ENCODE data around the gene GNAQ.

GNAQ gene

GRCh38 chr9:77825361-77825760, 206.2 kb downstream of the GNAQ start:
- H2AFZ ChIP-seq (ENCODE audit: low read depth, low read length): no peak overlapping the region
- no peak overlapping the region for H3K27ac ChIP-seq (ENCODE audit: low read length, poor library complexity, severe bottlenecking)
- no peak overlapping the region for H2BK15ac ChIP-seq (ENCODE audit: low read depth, poor library complexity, severe bottlenecking)
- H2BK5ac ChIP-seq (ENCODE audit: low read depth, low read length, poor library complexity, severe bottlenecking): no peak overlapping the region
- no peak overlapping the region for H3K4ac ChIP-seq (ENCODE audit: low read depth in 1 of 2, low read length in 2 of 2)
- 96% methylated on average over 4 of the region's 4 CpGs for WGBS
- no peak overlapping the region for H3K9ac ChIP-seq (ENCODE audit: low read length)
- H2BK120ac ChIP-seq (ENCODE audit: low read depth, low read length): no peak overlapping the region
- no peak overlapping the region for H3K4me2 ChIP-seq (ENCODE audit: low read length, poor library complexity, severe bottlenecking)
- H4K8ac ChIP-seq (ENCODE audit: low read length): no peak overlapping the region
- H4K91ac ChIP-seq (ENCODE audit: low read length): no peak overlapping the region
- no peak overlapping the region for H3K18ac ChIP-seq (ENCODE audit: low read depth in 1 of 2, low read length in 2 of 2)
- H2AK5ac ChIP-seq (ENCODE audit: low read length, severe bottlenecking): no peak overlapping the region
- H3K79me1 ChIP-seq (replicated peaks; ENCODE audit: low read length, poor library complexity, severe bottlenecking): peaks cover 19% of the 10 kb centered on the region
- DNase-seq: no peak
- peaks cover 2% of the 10 kb centered on the region for H3K4me1 ChIP-seq (ENCODE audit: control insufficient read depth, insufficient read depth, low read depth, low read length)
- no peak overlapping the region for H3K23ac ChIP-seq (ENCODE audit: low read length in 2 of 2)
- no peaks in the 10 kb centered on the region for H3K36me3 ChIP-seq (ENCODE audit: control insufficient read depth in 1 of 2, insufficient read depth in 2 of 2, low read depth in 1 of 2, low read length in 2 of 2)
- H3K9me3 ChIP-seq (ENCODE audit: control insufficient read depth, low read length): no peaks in the 10 kb centered on the region
- H3K14ac ChIP-seq (ENCODE audit: low read length in 2 of 2): peak overlapping the region in 1 of 2 experiments; percentile 87
- no peak overlapping the region for H3K4me3 ChIP-seq (ENCODE audit: insufficient read depth in 1 of 2, low read depth in 1 of 2, low read length in 2 of 2)
- no peak overlapping the region for H2BK12ac ChIP-seq (ENCODE audit: low read length in 2 of 2)
- H3K27me3 ChIP-seq (ENCODE audit: control insufficient read depth in 1 of 2, insufficient read depth in 1 of 2, low read length in 2 of 2): no peaks in the 10 kb centered on the region

- Histone ChIP-seq H3K4ac (ENCODE audit: low read depth in 1 of 2, low read length in 2 of 2) (no peak overlapping the region), H3K4me2 (ENCODE audit: low read length, poor library complexity, severe bottlenecking) (no peak overlapping the region), H2BK5ac (ENCODE audit: low read depth, low read length, poor library complexity, severe bottlenecking) (no peak overlapping the region), H3K9me3 (ENCODE audit: control insufficient read depth, low read length) (no peaks in the 10 kb centered on the region), H3K9ac (ENCODE audit: low read length) (peak overlapping the region; percentile 83), H2BK15ac (ENCODE audit: low read depth, poor library complexity, severe bottlenecking) (no peak overlapping the region), H2AFZ (ENCODE audit: low read depth, low read length) (no peak overlapping the region), H3K23ac (ENCODE audit: low read length in 2 of 2) (no peak overlapping the region), H2AK5ac (ENCODE audit: low read length, severe bottlenecking) (no peak overlapping the region), H3K27me3 (ENCODE audit: control insufficient read depth in 1 of 2, insufficient read depth in 1 of 2, low read length in 2 of 2) (no peaks in the 10 kb centered on the region), H3K18ac (ENCODE audit: low read depth in 1 of 2, low read length in 2 of 2) (no peak overlapping the region), H3K14ac (ENCODE audit: low read length in 2 of 2) (no peak overlapping the region), H2BK120ac (ENCODE audit: low read depth, low read length) (no peak overlapping the region), H3K4me1 (ENCODE audit: control insufficient read depth, insufficient read depth, low read depth, low read length) (peaks cover 2% of the 10 kb centered on the region), H4K8ac (ENCODE audit: low read length) (no peak overlapping the region), H3K27ac (ENCODE audit: low read length, poor library complexity, severe bottlenecking) (no peak overlapping the region), H3K79me1 (replicated peaks; ENCODE audit: low read length, poor library complexity, severe bottlenecking) (peaks cover 9% of the 10 kb centered on the region), H3K4me3 (ENCODE audit: insufficient read depth in 1 of 2, low read depth in 1 of 2, low read length in 2 of 2) (peak overlapping the region in 1 of 2 experiments; percentile 51), H3K36me3 (ENCODE audit: control insufficient read depth in 1 of 2, insufficient read depth in 2 of 2, low read depth in 1 of 2, low read length in 2 of 2) (no peaks in the 10 kb centered on the region), H4K91ac (ENCODE audit: low read length) (no peak overlapping the region), H2BK12ac (ENCODE audit: low read length in 2 of 2) (no peak overlapping the region)
- peak; percentile 80 for DNase-seq
- WGBS: 60% methylated on average over 2 of the region's 3 CpGs
These were observed 211.2 kb downstream of the GNAQ start for GRCh38 chr9:77820293-77820954.

GRCh38 chr9:77819657-77820056, 212.0 kb downstream of the GNAQ start:
- H3K27ac ChIP-seq (ENCODE audit: low read length, poor library complexity, severe bottlenecking): no peak overlapping the region
- H3K36me3 ChIP-seq (ENCODE audit: control insufficient read depth in 1 of 2, insufficient read depth in 2 of 2, low read depth in 1 of 2, low read length in 2 of 2): peaks cover 0 to 5% of the 10 kb centered on the region in 2 experiments
- H4K91ac ChIP-seq (ENCODE audit: low read length): no peak overlapping the region
- H2BK15ac ChIP-seq (ENCODE audit: low read depth, poor library complexity, severe bottlenecking): no peak overlapping the region
- H3K4me2 ChIP-seq (ENCODE audit: low read length, poor library complexity, severe bottlenecking): no peak overlapping the region
- no peaks in the 10 kb centered on the region for H3K4me1 ChIP-seq (ENCODE audit: control insufficient read depth, insufficient read depth, low read depth, low read length)
- no peak overlapping the region for H3K23ac ChIP-seq (ENCODE audit: low read length in 2 of 2)
- no peak overlapping the region for H2AFZ ChIP-seq (ENCODE audit: low read depth, low read length)
- peak; percentile 72 for DNase-seq
- H3K4me3 ChIP-seq (ENCODE audit: insufficient read depth in 1 of 2, low read depth in 1 of 2, low read length in 2 of 2): no peak overlapping the region
- H2BK5ac ChIP-seq (ENCODE audit: low read depth, low read length, poor library complexity, severe bottlenecking): no peak overlapping the region
- no peak overlapping the region for H3K4ac ChIP-seq (ENCODE audit: low read depth in 1 of 2, low read length in 2 of 2)
- no peak overlapping the region for H2AK5ac ChIP-seq (ENCODE audit: low read length, severe bottlenecking)
- no peak overlapping the region for H4K8ac ChIP-seq (ENCODE audit: low read length)
- H2BK12ac ChIP-seq (ENCODE audit: low read length in 2 of 2): no peak overlapping the region
- H2BK120ac ChIP-seq (ENCODE audit: low read depth, low read length): no peak overlapping the region
- no peaks in the 10 kb centered on the region for H3K9me3 ChIP-seq (ENCODE audit: control insufficient read depth, low read length)
- H3K79me1 ChIP-seq (replicated peaks; ENCODE audit: low read length, poor library complexity, severe bottlenecking): peaks cover 9% of the 10 kb centered on the region
- WGBS: no CpG with 5 or more reads among the region's 1 CpG
- peak overlapping the region; percentile 83 for H3K9ac ChIP-seq (ENCODE audit: low read length)
- no peak overlapping the region for H3K18ac ChIP-seq (ENCODE audit: low read depth in 1 of 2, low read length in 2 of 2)
- no peak overlapping the region for H3K14ac ChIP-seq (ENCODE audit: low read length in 2 of 2)
- no peaks in the 10 kb centered on the region for H3K27me3 ChIP-seq (ENCODE audit: control insufficient read depth in 1 of 2, insufficient read depth in 1 of 2, low read length in 2 of 2)

GRCh38 chr9:77817590-77818311, 213.9 kb downstream of the GNAQ start:
- H3K4me3 ChIP-seq (ENCODE audit: insufficient read depth in 1 of 2, low read depth in 1 of 2, low read length in 2 of 2): no peak overlapping the region
- no peak overlapping the region for H3K4ac ChIP-seq (ENCODE audit: low read depth in 1 of 2, low read length in 2 of 2)
- no peak overlapping the region for H2BK15ac ChIP-seq (ENCODE audit: low read depth, poor library complexity, severe bottlenecking)
- no peak overlapping the region for H2BK5ac ChIP-seq (ENCODE audit: low read depth, low read length, poor library complexity, severe bottlenecking)
- H3K18ac ChIP-seq (ENCODE audit: low read depth in 1 of 2, low read length in 2 of 2): no peak overlapping the region
- no peak overlapping the region for H4K91ac ChIP-seq (ENCODE audit: low read length)
- H3K79me1 ChIP-seq (replicated peaks; ENCODE audit: low read length, poor library complexity, severe bottlenecking): peaks cover 14% of the 10 kb centered on the region
- no peak overlapping the region for H2AK5ac ChIP-seq (ENCODE audit: low read length, severe bottlenecking)
- no peak overlapping the region for H2AFZ ChIP-seq (ENCODE audit: low read depth, low read length)
- no peak overlapping the region for H3K23ac ChIP-seq (ENCODE audit: low read length in 2 of 2)
- no peak overlapping the region for H3K27ac ChIP-seq (ENCODE audit: low read length, poor library complexity, severe bottlenecking)
- H3K36me3 ChIP-seq (ENCODE audit: control insufficient read depth in 1 of 2, insufficient read depth in 2 of 2, low read depth in 1 of 2, low read length in 2 of 2): peaks cover 0 to 20% of the 10 kb centered on the region in 2 experiments
- H3K14ac ChIP-seq (ENCODE audit: low read length in 2 of 2): no peak overlapping the region
- H3K4me1 ChIP-seq (ENCODE audit: control insufficient read depth, insufficient read depth, low read depth, low read length): no peaks in the 10 kb centered on the region
- WGBS: 88% methylated on average over 6 of the region's 7 CpGs
- H2BK120ac ChIP-seq (ENCODE audit: low read depth, low read length): no peak overlapping the region
- no peak overlapping the region for H3K9ac ChIP-seq (ENCODE audit: low read length)
- no peak for DNase-seq
- H3K4me2 ChIP-seq (ENCODE audit: low read length, poor library complexity, severe bottlenecking): no peak overlapping the region
- no peaks in the 10 kb centered on the region for H3K9me3 ChIP-seq (ENCODE audit: control insufficient read depth, low read length)
- H3K27me3 ChIP-seq (ENCODE audit: control insufficient read depth in 1 of 2, insufficient read depth in 1 of 2, low read length in 2 of 2): no peaks in the 10 kb centered on the region
- no peak overlapping the region for H2BK12ac ChIP-seq (ENCODE audit: low read length in 2 of 2)
- H4K8ac ChIP-seq (ENCODE audit: low read length): no peak overlapping the region
